Measurements from ENCODE around the gene RALGPS2.

Gene RALGPS2

GRCh38 chr1:178959543-178960460 lies 234.8 kb downstream of the RALGPS2 start:
- in situ Hi-C loops (cut with MboI; ENCODE audit: low sequenced_read_pairs), result no loop called here

GRCh38 chr1:178960482-178961240 lies 235.6 kb downstream of the RALGPS2 start:
- in situ Hi-C loops (cut with MboI; ENCODE audit: low sequenced_read_pairs), result no loop called here

- in situ Hi-C loops (cut with MboI; ENCODE audit: low sequenced_read_pairs), result no loop called here
Measured at GRCh38 chr1:178961331-178961730, 236.3 kb downstream of the RALGPS2 start.

GRCh38 chr1:178961868-178962267 lies 236.8 kb downstream of the RALGPS2 start:
- in situ Hi-C loops (cut with MboI; ENCODE audit: low sequenced_read_pairs), result no loop called here

GRCh38 chr1:178962853-178963711 lies 238.0 kb downstream of the RALGPS2 start:
- in situ Hi-C loops (cut with MboI; ENCODE audit: low sequenced_read_pairs), result no loop called here

- in situ Hi-C loops (cut with MboI; ENCODE audit: low sequenced_read_pairs), result no loop called here
Measured at GRCh38 chr1:178964469-178965330, 239.7 kb downstream of the RALGPS2 start.

- in situ Hi-C loops (cut with MboI; ENCODE audit: low sequenced_read_pairs), result no loop called here
Measured at GRCh38 chr1:178966312-178966711, 241.3 kb downstream of the RALGPS2 start.

- in situ Hi-C loops (cut with MboI; ENCODE audit: low sequenced_read_pairs), result no loop called here
Measured at GRCh38 chr1:178969226-178969987, 244.4 kb downstream of the RALGPS2 start.

GRCh38 chr1:178970184-178970583 lies 245.1 kb downstream of the RALGPS2 start:
- in situ Hi-C loops (cut with MboI; ENCODE audit: low sequenced_read_pairs), result no loop called here
